GM12865 (cell line): ENCODE measurements around the gene DCAF4.
A peak's percentile ranks its signal among the peaks of the same experiment; 100 is the strongest.

Experiments
- DNase-seq: peaks from one replicate; pipeline ENCODE4 v3.0.0; 2010; ENCODE audit warnings: low read depth
- H3K4me3 ChIP-seq: 2 replicates; pipeline ENCODE4 v1.5.1; 2011; ENCODE audit warnings: mild to moderate bottlenecking, low read depth, low read length, control low read depth
- CTCF ChIP-seq: IDR thresholded peaks from 2 replicates; pipeline ENCODE4 v1.5.1; 2011; ENCODE audit warnings: low read length, control low read depth, low read depth, inconsistent platforms; ENCODE audit not compliant: insufficient read depth; ENCODE audit errors: missing control alignments

DCAF4 gene

GRCh38 chr14:72881543-72881942, 44.7 kb upstream of the DCAF4 start:
- H3K4me3 ChIP-seq = no peak overlapping the region
- no peak for DNase-seq
- TF ChIP-seq CTCF = no peak

- TF ChIP-seq CTCF = no peak
- H3K4me3 ChIP-seq = no peak overlapping the region
- DNase-seq = no peak
Measured at GRCh38 chr14:72882047-72882446, 44.2 kb upstream of the DCAF4 start.

GRCh38 chr14:72882463-72882862, 43.8 kb upstream of the DCAF4 start:
- DNase-seq = no peak
- no peak for TF ChIP-seq CTCF

GRCh38 chr14:72883109-72883508, 43.2 kb upstream of the DCAF4 start:
- no peak overlapping the region for H3K4me3 ChIP-seq
- TF ChIP-seq CTCF = no peak
- DNase-seq = no peak

More at GRCh38 chr14:72882463-72882862, 43.8 kb upstream of the DCAF4 start:
- H3K4me3 ChIP-seq = no peak overlapping the region

- no peak for TF ChIP-seq CTCF
- DNase-seq = peak; percentile 75
- H3K4me3 ChIP-seq = no peak overlapping the region
Measured at GRCh38 chr14:72883961-72884360, 42.3 kb upstream of the DCAF4 start.

GRCh38 chr14:72884386-72884785, 41.9 kb upstream of the DCAF4 start:
- DNase-seq = no peak

More at GRCh38 chr14:72884386-72884785, 41.9 kb upstream of the DCAF4 start:
- no peak overlapping the region for H3K4me3 ChIP-seq
- no peak for TF ChIP-seq CTCF
